SK-N-SH (cell line): Measurements from ENCODE around the gene TDRD12. TPM values are rescaled to one million over a fixed set of nuclear protein-coding genes. Genes with fewer than 3 reads are reported as not detected.

Experiments
- CTCF ChIA-PET: fragments of 300-600, 350-600 bp; formaldehyde crosslinking; extraction: SDS; loops from one replicate; lab custom pipeline; 2021; lab: Yijun Ruan, JAX
- POLR2A ChIA-PET: fragments of 350-600 bp; sonication (Branson Sonifier 250); formaldehyde crosslinking; extraction: SDS; loops from one replicate; lab custom pipeline; 2020; ENCODE audit warnings: antibody characterized with exemption, inconsistent platforms; lab: Yijun Ruan, JAX
- DNase-seq: peaks from one replicate; pipeline ENCODE4 v3.0.0; 2012
- H2AFZ ChIP-seq: fragments of 200-600 bp; sonication (generic); 2 replicates; pipeline ENCODE4 v1.8.1; 2016; ENCODE audit warnings: antibody characterized with exemption, mild to moderate bottlenecking, low read depth
- H3F3A ChIP-seq: fragments of 200-600 bp; sonication (generic); replicated peaks from 2 replicates; pipeline ENCODE3; 2016; ENCODE audit warnings: antibody characterized with exemption, mild to moderate bottlenecking; ENCODE audit not compliant: insufficient read depth
- H3K27ac ChIP-seq, 2 experiments: fragments of 200-500 bp in 1 of 2; fragments of 200-600 bp in 1 of 2; sonication (Bioruptor generic) in 1 of 2; sonication (generic), shearing (Covaris generic) in 1 of 2; 2 replicates each; pipeline versions ENCODE4 v1.5.1 to v1.6.1; 2014 to 2016; ENCODE audit warnings: low read depth in 2 of 2, inconsistent platforms in 1 of 2, low read length in 1 of 2, mild to moderate bottlenecking in 1 of 2, mixed read lengths in 1 of 2
- H3K27me3 ChIP-seq: fragments of 200-600 bp; sonication (generic), shearing (Covaris generic); 2 replicates; pipeline ENCODE4 v1.6.1; 2016; ENCODE audit warnings: mixed run types; ENCODE audit not compliant: insufficient read depth
- H3K36me3 ChIP-seq, 2 experiments: fragments of 200-500 bp in 1 of 2; fragments of 200-600 bp in 1 of 2; sonication (Bioruptor generic) in 1 of 2; sonication (generic) in 1 of 2; replicated peaks in 1 of 2; 2 replicates each; pipeline versions ENCODE3 to v1.5.1; 2014 to 2016; ENCODE audit warnings: low read length in 1 of 2, mild to moderate bottlenecking in 1 of 2; ENCODE audit not compliant: insufficient read depth in 2 of 2, control insufficient read depth in 1 of 2
- H3K4me1 ChIP-seq, 2 experiments: fragments of 200-500 bp in 1 of 2; fragments of 200-600 bp in 1 of 2; sonication (Bioruptor generic) in 1 of 2; sonication (generic), shearing (Covaris generic) in 1 of 2; 2 replicates each; pipeline versions ENCODE4 v1.5.1 to v1.6.1; 2014 to 2016; ENCODE audit warnings: low read depth in 1 of 2, low read length in 1 of 2, mixed run types in 1 of 2; ENCODE audit not compliant: insufficient read depth in 2 of 2, control insufficient read depth in 1 of 2
- H3K4me2 ChIP-seq: fragments of 200-600 bp; sonication (generic), shearing (Covaris generic); 2 replicates; pipeline ENCODE4 v1.6.1; 2017; ENCODE audit warnings: mixed run types
- H3K4me3 ChIP-seq, 2 experiments: fragments of 200-500 bp in 1 of 2; fragments of 200-600 bp in 1 of 2; sonication (Bioruptor generic) in 1 of 2; sonication (generic), shearing (Covaris generic) in 1 of 2; 2 replicates each; pipeline versions ENCODE4 v1.5.1 to v1.8.1; 2014 to 2016; ENCODE audit warnings: low read depth in 2 of 2, inconsistent platforms in 1 of 2, low read length in 1 of 2, mild to moderate bottlenecking in 1 of 2, mixed read lengths in 1 of 2, moderate library complexity in 1 of 2
- H3K79me2 ChIP-seq: fragments of 200-600 bp; sonication (generic); 2 replicates; pipeline ENCODE4 v1.8.1; 2017; ENCODE audit warnings: mild to moderate bottlenecking; ENCODE audit not compliant: insufficient read depth
- H3K9ac ChIP-seq: fragments of 200-600 bp; sonication (generic); 2 replicates; pipeline ENCODE4 v1.6.1; 2017; ENCODE audit warnings: mixed run types
- H3K9me2 ChIP-seq: fragments of 200-600 bp; sonication (generic); 2 replicates; pipeline ENCODE4 v1.6.1; 2017; ENCODE audit warnings: mixed run types
- H3K9me3 ChIP-seq: fragments of 200-600 bp; sonication (generic); 2 replicates; pipeline ENCODE4 v1.6.1; 2017; ENCODE audit warnings: mixed run types, mild to moderate bottlenecking, moderate library complexity
- H4K20me1 ChIP-seq: fragments of 200-600 bp; sonication (generic); 2 replicates; pipeline ENCODE4 v1.6.1; 2017; ENCODE audit warnings: mild to moderate bottlenecking, mixed run types; ENCODE audit not compliant: insufficient read depth
- CHD2 ChIP-seq: fragments of 150-350 bp; IDR thresholded peaks from 2 replicates; pipeline ENCODE4 v1.6.1; 2018; ENCODE audit warnings: low read length; ENCODE audit not compliant: partially characterized antibody
- ELF1 ChIP-seq: IDR thresholded peaks from 2 replicates; pipeline ENCODE4 v1.4.0; 2012
- EZH2phosphoT487 ChIP-seq: fragments of 200-600 bp; sonication (generic); IDR thresholded peaks from 2 replicates; pipeline ENCODE4 v1.6.1; 2017; ENCODE audit warnings: low read depth, mixed run types, mild to moderate bottlenecking, antibody characterized with exemption, moderate library complexity, borderline replicate concordance
- GATA2 ChIP-seq: sonication (generic); formaldehyde crosslinking; IDR thresholded peaks from 2 replicates; pipeline ENCODE4 v1.5.0; 2020; ENCODE audit warnings: mild to moderate bottlenecking, missing genetic modification reagents
- JUND ChIP-seq: IDR thresholded peaks from 2 replicates; pipeline ENCODE4 v1.4.0; 2012
- MEF2A ChIP-seq: IDR thresholded peaks from 2 replicates; pipeline ENCODE4 v1.4.0; 2012; ENCODE audit warnings: low read depth, borderline replicate concordance
- NRF1 ChIP-seq: IDR thresholded peaks from 2 replicates; pipeline ENCODE4 v1.6.1; 2012; ENCODE audit warnings: low read depth, mild to moderate bottlenecking, low read length
- POLR2AphosphoS5 ChIP-seq: IDR thresholded peaks from 2 replicates; pipeline ENCODE4 v1.6.1; 2012; ENCODE audit warnings: low read depth, low read length
- RCOR1 ChIP-seq: fragments of 150-350 bp; IDR thresholded peaks from 2 replicates; pipeline ENCODE4 v1.6.1; 2017; ENCODE audit warnings: antibody characterized with exemption, low read length
- RFX5 ChIP-seq: IDR thresholded peaks from 2 replicates; pipeline ENCODE4 v1.6.1; 2012; ENCODE audit warnings: mild to moderate bottlenecking, improper control_type of control experiment, low read length
- RXRA ChIP-seq: IDR thresholded peaks from 2 replicates; pipeline ENCODE4 v1.4.0; 2012; ENCODE audit warnings: low read depth, mild to moderate bottlenecking, borderline replicate concordance
- YY1 ChIP-seq: IDR thresholded peaks from 2 replicates; pipeline ENCODE4 v1.4.0; 2012; ENCODE audit warnings: low read depth, mild to moderate bottlenecking
- WGBS: methylation state at CpG from one replicate; pipeline ENCODE4 v1.1.6; 2017; ENCODE audit warnings: low lambda C conversion rate; 5-methylcytosine and 5-hydroxymethylcytosine counted together
- polyA plus RNA-seq, 3 experiments: library from polyadenylated mRNA; depleted of rRNA; stranded (reverse); fragments of >200 nt; gene quantifications; 2 replicates each; pipeline ENCODE4 v1.2.3, GENCODE V29; 2012
- TF ChIP-seq, protein P1 (sequence below): IDR thresholded peaks from 2 replicates; pipeline ENCODE4 v1.6.1; 2012; ENCODE audit warnings: mild to moderate bottlenecking, low read depth, low read length, moderate library complexity
- TF ChIP-seq, protein P2 (sequence below): IDR thresholded peaks from 2 replicates; pipeline ENCODE4 v1.4.0; 2012; ENCODE audit warnings: low read depth, borderline replicate concordance
- TF ChIP-seq, protein P3 (sequence below): fragments of 150-350 bp; IDR thresholded peaks from 2 replicates; pipeline ENCODE4 v1.6.1; 2017; ENCODE audit warnings: antibody characterized with exemption, low read length, low read depth, borderline replicate concordance
- TF ChIP-seq, protein P4 (sequence below): IDR thresholded peaks from 2 replicates; pipeline ENCODE4 v1.4.0; 2012; ENCODE audit warnings: low read depth, borderline replicate concordance
- TF ChIP-seq, protein P5 (sequence below): fragments of 150-350 bp; IDR thresholded peaks from 2 replicates; pipeline ENCODE4 v1.6.1; 2016; ENCODE audit warnings: mild to moderate bottlenecking, low read depth, low read length

TDRD12 gene
- polyA plus RNA-seq, 1 of the 3 experiments (the other 2 are of a cell fraction), result 0.05 TPM

DNA sequence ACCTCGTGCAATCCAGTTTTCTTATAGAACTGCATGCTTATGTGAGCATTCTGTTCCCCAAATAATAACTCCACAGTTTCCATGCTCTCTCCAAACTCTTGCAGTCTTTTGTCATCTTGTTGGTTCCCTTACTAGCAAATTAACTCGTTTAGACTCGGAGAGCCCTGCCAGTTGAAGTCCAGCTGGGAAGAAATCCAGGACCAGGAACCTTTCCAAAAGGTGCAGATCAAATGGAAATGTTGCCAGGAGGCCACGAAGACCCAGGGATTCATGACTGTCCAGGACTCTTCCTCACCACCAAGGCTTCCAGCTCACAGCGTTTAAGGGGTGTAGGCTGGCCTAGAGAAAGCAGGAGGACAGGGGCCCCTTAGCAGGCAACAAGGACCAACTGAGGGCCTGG is 2.1 kb upstream of the TDRD12 start (continued):
- TF ChIP-seq, protein P1, sequence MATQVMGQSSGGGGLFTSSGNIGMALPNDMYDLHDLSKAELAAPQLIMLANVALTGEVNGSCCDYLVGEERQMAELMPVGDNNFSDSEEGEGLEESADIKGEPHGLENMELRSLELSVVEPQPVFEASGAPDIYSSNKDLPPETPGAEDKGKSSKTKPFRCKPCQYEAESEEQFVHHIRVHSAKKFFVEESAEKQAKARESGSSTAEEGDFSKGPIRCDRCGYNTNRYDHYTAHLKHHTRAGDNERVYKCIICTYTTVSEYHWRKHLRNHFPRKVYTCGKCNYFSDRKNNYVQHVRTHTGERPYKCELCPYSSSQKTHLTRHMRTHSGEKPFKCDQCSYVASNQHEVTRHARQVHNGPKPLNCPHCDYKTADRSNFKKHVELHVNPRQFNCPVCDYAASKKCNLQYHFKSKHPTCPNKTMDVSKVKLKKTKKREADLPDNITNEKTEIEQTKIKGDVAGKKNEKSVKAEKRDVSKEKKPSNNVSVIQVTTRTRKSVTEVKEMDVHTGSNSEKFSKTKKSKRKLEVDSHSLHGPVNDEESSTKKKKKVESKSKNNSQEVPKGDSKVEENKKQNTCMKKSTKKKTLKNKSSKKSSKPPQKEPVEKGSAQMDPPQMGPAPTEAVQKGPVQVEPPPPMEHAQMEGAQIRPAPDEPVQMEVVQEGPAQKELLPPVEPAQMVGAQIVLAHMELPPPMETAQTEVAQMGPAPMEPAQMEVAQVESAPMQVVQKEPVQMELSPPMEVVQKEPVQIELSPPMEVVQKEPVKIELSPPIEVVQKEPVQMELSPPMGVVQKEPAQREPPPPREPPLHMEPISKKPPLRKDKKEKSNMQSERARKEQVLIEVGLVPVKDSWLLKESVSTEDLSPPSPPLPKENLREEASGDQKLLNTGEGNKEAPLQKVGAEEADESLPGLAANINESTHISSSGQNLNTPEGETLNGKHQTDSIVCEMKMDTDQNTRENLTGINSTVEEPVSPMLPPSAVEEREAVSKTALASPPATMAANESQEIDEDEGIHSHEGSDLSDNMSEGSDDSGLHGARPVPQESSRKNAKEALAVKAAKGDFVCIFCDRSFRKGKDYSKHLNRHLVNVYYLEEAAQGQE, result no peak
- TF ChIP-seq, protein P2, sequence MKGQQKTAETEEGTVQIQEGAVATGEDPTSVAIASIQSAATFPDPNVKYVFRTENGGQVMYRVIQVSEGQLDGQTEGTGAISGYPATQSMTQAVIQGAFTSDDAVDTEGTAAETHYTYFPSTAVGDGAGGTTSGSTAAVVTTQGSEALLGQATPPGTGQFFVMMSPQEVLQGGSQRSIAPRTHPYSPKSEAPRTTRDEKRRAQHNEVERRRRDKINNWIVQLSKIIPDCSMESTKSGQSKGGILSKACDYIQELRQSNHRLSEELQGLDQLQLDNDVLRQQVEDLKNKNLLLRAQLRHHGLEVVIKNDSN, result no peak
- no peak for TF ChIP-seq RXRA
- TF ChIP-seq POLR2AphosphoS5, result no peak
- TF ChIP-seq, protein P3, sequence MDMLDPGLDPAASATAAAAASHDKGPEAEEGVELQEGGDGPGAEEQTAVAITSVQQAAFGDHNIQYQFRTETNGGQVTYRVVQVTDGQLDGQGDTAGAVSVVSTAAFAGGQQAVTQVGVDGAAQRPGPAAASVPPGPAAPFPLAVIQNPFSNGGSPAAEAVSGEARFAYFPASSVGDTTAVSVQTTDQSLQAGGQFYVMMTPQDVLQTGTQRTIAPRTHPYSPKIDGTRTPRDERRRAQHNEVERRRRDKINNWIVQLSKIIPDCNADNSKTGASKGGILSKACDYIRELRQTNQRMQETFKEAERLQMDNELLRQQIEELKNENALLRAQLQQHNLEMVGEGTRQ, result no peak
- no peak for TF ChIP-seq MEF2A
- TF ChIP-seq NRF1, result no peak
- no peak for TF ChIP-seq EZH2phosphoT487
- TF ChIP-seq, all 33 proteins: peak for 0

DNA sequence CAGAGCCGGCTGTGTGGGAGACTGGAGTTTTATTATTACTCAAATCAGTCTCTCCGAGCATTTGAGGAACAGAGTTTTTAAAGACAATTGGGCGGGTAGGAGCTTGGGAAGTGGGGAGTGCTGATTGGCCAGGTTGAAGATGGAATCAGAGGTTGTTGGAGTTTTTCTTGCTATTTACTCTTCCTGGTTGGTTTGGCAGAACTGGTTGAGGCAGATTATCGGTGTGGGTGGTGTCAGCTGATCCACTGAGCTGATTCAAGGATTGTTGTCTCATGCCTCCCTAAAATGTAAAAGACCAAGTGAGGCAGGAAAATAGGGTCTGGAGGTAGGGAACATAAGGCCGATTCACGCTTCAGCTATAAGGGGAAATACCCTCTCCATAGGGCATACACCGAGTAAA is 1.3 kb upstream of the TDRD12 start:
- peaks cover 5% of the 10 kb centered on the region for H3F3A ChIP-seq
- no peak overlapping the region for H2AFZ ChIP-seq
- H3K4me1 ChIP-seq, result no peaks in the 10 kb centered on the region
- no peaks in the 10 kb centered on the region for H3K79me2 ChIP-seq
- H3K4me2 ChIP-seq, result no peak overlapping the region
- H3K4me3 ChIP-seq, result no peak overlapping the region
- H3K27ac ChIP-seq, result no peak overlapping the region
- ChIA-PET POLR2A (no interaction called here), CTCF (interaction anchor here (1.0 to 1.4 kb wide), 2 partner anchors 19 to 25 kb away, joined by 3 read pairs; no protein-coding TSS in a partner anchor)
- WGBS, result 94% methylated on average over 7 of the region's 7 CpGs
- no peaks in the 10 kb centered on the region for H3K9me3 ChIP-seq
- peaks cover 0 to 14% of the 10 kb centered on the region in 2 experiments for H3K36me3 ChIP-seq
- DNase-seq, result no peak
- no peak overlapping the region for H3K9ac ChIP-seq
- no peaks in the 10 kb centered on the region for H3K9me2 ChIP-seq
- no peaks in the 10 kb centered on the region for H3K27me3 ChIP-seq
- H4K20me1 ChIP-seq, result no peaks in the 10 kb centered on the region
- TF ChIP-seq, protein P2, result no peak
- no peak for TF ChIP-seq RCOR1
- no peak for TF ChIP-seq YY1
- TF ChIP-seq ELF1, result no peak
- TF ChIP-seq GATA2 (CRISPR knock-in tag), result no peak
- no peak for TF ChIP-seq EZH2phosphoT487
- TF ChIP-seq, protein P1, result no peak
- TF ChIP-seq RFX5, result no peak
- TF ChIP-seq JUND, result no peak
- TF ChIP-seq, protein P4, sequence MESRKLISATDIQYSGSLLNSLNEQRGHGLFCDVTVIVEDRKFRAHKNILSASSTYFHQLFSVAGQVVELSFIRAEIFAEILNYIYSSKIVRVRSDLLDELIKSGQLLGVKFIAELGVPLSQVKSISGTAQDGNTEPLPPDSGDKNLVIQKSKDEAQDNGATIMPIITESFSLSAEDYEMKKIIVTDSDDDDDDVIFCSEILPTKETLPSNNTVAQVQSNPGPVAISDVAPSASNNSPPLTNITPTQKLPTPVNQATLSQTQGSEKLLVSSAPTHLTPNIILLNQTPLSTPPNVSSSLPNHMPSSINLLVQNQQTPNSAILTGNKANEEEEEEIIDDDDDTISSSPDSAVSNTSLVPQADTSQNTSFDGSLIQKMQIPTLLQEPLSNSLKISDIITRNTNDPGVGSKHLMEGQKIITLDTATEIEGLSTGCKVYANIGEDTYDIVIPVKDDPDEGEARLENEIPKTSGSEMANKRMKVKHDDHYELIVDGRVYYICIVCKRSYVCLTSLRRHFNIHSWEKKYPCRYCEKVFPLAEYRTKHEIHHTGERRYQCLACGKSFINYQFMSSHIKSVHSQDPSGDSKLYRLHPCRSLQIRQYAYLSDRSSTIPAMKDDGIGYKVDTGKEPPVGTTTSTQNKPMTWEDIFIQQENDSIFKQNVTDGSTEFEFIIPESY, result no peak
- TF ChIP-seq CHD2, result no peak
- no peak for TF ChIP-seq POLR2AphosphoS5
- TF ChIP-seq MEF2A, result no peak
- TF ChIP-seq, protein P5, sequence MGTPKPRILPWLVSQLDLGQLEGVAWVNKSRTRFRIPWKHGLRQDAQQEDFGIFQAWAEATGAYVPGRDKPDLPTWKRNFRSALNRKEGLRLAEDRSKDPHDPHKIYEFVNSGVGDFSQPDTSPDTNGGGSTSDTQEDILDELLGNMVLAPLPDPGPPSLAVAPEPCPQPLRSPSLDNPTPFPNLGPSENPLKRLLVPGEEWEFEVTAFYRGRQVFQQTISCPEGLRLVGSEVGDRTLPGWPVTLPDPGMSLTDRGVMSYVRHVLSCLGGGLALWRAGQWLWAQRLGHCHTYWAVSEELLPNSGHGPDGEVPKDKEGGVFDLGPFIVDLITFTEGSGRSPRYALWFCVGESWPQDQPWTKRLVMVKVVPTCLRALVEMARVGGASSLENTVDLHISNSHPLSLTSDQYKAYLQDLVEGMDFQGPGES, result no peak
